Neural cell (in vitro differentiated cells): ENCODE data around the gene INAFM1. TPM values are rescaled to one million over a fixed set of nuclear protein-coding genes. Genes with fewer than 3 reads are reported as not detected.

Source experiments
- H2AFZ ChIP-seq: fragments of 200-600, 300-800 bp; sonication (generic), shearing (Covaris generic); 2 replicates; pipeline ENCODE4 v1.6.0; 2014; ENCODE audit warnings: low read depth, mild to moderate bottlenecking, antibody characterized with exemption, low read length, moderate library complexity
- H3F3A ChIP-seq: fragments of 200-600 bp; shearing (Covaris generic); 2 replicates; pipeline ENCODE4 v1.6.1; 2016; ENCODE audit warnings: mild to moderate bottlenecking, moderate library complexity, mixed read lengths, antibody characterized with exemption, low read length; ENCODE audit not compliant: insufficient read depth, poor library complexity, severe bottlenecking
- H3K27ac ChIP-seq: fragments of 200-600, 300-800 bp; sonication (generic), shearing (Covaris generic); 2 replicates; pipeline ENCODE4 v1.5.1; 2014; ENCODE audit warnings: mild to moderate bottlenecking, low read length, moderate library complexity
- H3K27me3 ChIP-seq: fragments of 300-800, 200-600 bp; sonication (generic), shearing (Covaris generic); 2 replicates; pipeline ENCODE4 v1.6.0; 2014; ENCODE audit warnings: mild to moderate bottlenecking, low read depth, low read length, moderate library complexity; ENCODE audit not compliant: insufficient read depth
- H3K36me3 ChIP-seq: fragments of 300-800, 200-600 bp; sonication (generic), shearing (Covaris generic); 2 replicates; pipeline ENCODE4 v1.5.1; 2014; ENCODE audit warnings: mild to moderate bottlenecking, antibody characterized with exemption, low read length, moderate library complexity; ENCODE audit not compliant: insufficient read depth
- H3K4me2 ChIP-seq: fragments of 300-800, 200-600 bp; sonication (generic), shearing (Covaris generic); 2 replicates; pipeline ENCODE4 v1.6.0; 2014; ENCODE audit warnings: mild to moderate bottlenecking, low read length
- H3K4me3 ChIP-seq: fragments of 300-800, 200-600 bp; sonication (generic), shearing (Covaris generic); 2 replicates; pipeline ENCODE4 v1.5.1; 2014; ENCODE audit warnings: mild to moderate bottlenecking, low read length, moderate library complexity
- H3K79me2 ChIP-seq: fragments of 200-600 bp; shearing (Covaris generic); replicated peaks from 2 replicates; pipeline ENCODE4 v1.6.0; 2014; ENCODE audit warnings: mild to moderate bottlenecking, low read length, moderate library complexity; ENCODE audit not compliant: insufficient read depth
- H3K9ac ChIP-seq: fragments of 300-800, 200-600 bp; sonication (generic), shearing (Covaris generic); 2 replicates; pipeline ENCODE4 v1.6.1; 2016; ENCODE audit warnings: mild to moderate bottlenecking, low read length, mixed read lengths
- H3K9me2 ChIP-seq: fragments of 200-600 bp; shearing (Covaris generic); 2 replicates; pipeline ENCODE4 v1.6.1; 2016; ENCODE audit warnings: mild to moderate bottlenecking, low read length, mixed read lengths; ENCODE audit not compliant: insufficient read depth
- H3K9me3 ChIP-seq: fragments of 200-600, 300-800 bp; sonication (generic), shearing (Covaris generic); 2 replicates; pipeline ENCODE4 v1.6.1; 2016; ENCODE audit warnings: mild to moderate bottlenecking, mixed run types, low read length, moderate library complexity, mixed read lengths
- H4K20me1 ChIP-seq: fragments of 200-600 bp; shearing (Covaris generic); 2 replicates; pipeline ENCODE4 v1.6.1; 2016; ENCODE audit warnings: mild to moderate bottlenecking, mixed run types; ENCODE audit not compliant: insufficient read depth
- CTCF ChIP-seq: fragments of 450-650 bp; IDR thresholded peaks from 2 replicates; pipeline ENCODE4 v1.5.1; 2014; ENCODE audit warnings: antibody characterized with exemption, mild to moderate bottlenecking, moderate library complexity; ENCODE audit not compliant: poor library complexity, severe bottlenecking
- EP300 ChIP-seq: fragments of 450-650 bp; conservative IDR thresholded peaks from 2 replicates; pipeline ENCODE4 v1.6.1; 2014; ENCODE audit warnings: antibody characterized with exemption, mild to moderate bottlenecking, moderate library complexity; ENCODE audit not compliant: poor library complexity, severe bottlenecking
- EZH2 ChIP-seq: fragments of 200-600, 300-800 bp; shearing (Covaris generic), sonication (generic); IDR thresholded peaks from 2 replicates; pipeline ENCODE4 v1.6.1; 2014; ENCODE audit warnings: antibody characterized with exemption, low read length, borderline replicate concordance, mild to moderate bottlenecking; ENCODE audit not compliant: insufficient read depth, poor library complexity, severe bottlenecking
- MXI1 ChIP-seq: fragments of 450-650 bp; conservative IDR thresholded peaks from 2 replicates; pipeline ENCODE4 v1.6.1; 2014; ENCODE audit warnings: antibody characterized with exemption, mild to moderate bottlenecking; ENCODE audit not compliant: poor library complexity, severe bottlenecking
- POLR2AphosphoS5 ChIP-seq: IDR thresholded peaks from 2 replicates; pipeline ENCODE4 v1.6.1; 2012
- RAD21 ChIP-seq: fragments of 450-650 bp; conservative IDR thresholded peaks from 2 replicates; pipeline ENCODE4 v1.6.1; 2014; ENCODE audit warnings: antibody characterized with exemption, mild to moderate bottlenecking, moderate library complexity
- REST ChIP-seq: IDR thresholded peaks from 2 replicates; pipeline ENCODE4 v1.6.1; 2012; ENCODE audit warnings: borderline replicate concordance
- SMC3 ChIP-seq: fragments of 450-650 bp; conservative IDR thresholded peaks from 2 replicates; pipeline ENCODE4 v1.6.1; 2014; ENCODE audit warnings: antibody characterized with exemption, mild to moderate bottlenecking, moderate library complexity; ENCODE audit not compliant: poor library complexity
- TAF1 ChIP-seq: IDR thresholded peaks from 2 replicates; pipeline ENCODE4 v1.6.1; 2012; ENCODE audit warnings: low read depth
- polyA plus RNA-seq: library from polyadenylated mRNA; depleted of rRNA; stranded (reverse); fragments of >200 nt; gene quantifications from 2 replicates; pipeline ENCODE4 v1.2.3, GENCODE V29; 2014

INAFM1 gene
- polyA plus RNA-seq, 1 donor from 2014 or later = 11.5 TPM

GRCh38 chr19:47303966-47304365 is 29.3 kb downstream of the INAFM1 start:
- TF ChIP-seq TAF1 = no peak
- no peak for TF ChIP-seq EP300
- no peak for TF ChIP-seq POLR2AphosphoS5
- TF ChIP-seq REST = no peak
- no peak for TF ChIP-seq EZH2
- TF ChIP-seq RAD21 = no peak
- no peak for TF ChIP-seq CTCF
- TF ChIP-seq MXI1 = no peak
- TF ChIP-seq SMC3 = no peak
- no peaks in the 10 kb centered on the region for H3K9me3 ChIP-seq
- H3K4me2 ChIP-seq = no peak overlapping the region
- H2AFZ ChIP-seq = no peak overlapping the region
- no peaks in the 10 kb centered on the region for H3K36me3 ChIP-seq
- no peaks in the 10 kb centered on the region for H3F3A ChIP-seq
- H3K27me3 ChIP-seq = no peaks in the 10 kb centered on the region
- no peaks in the 10 kb centered on the region for H4K20me1 ChIP-seq
- no peak overlapping the region for H3K27ac ChIP-seq
- H3K9me2 ChIP-seq = no peaks in the 10 kb centered on the region
- no peak overlapping the region for H3K9ac ChIP-seq
- H3K4me3 ChIP-seq = no peak overlapping the region
- no peaks in the 10 kb centered on the region for H3K79me2 ChIP-seq

GRCh38 chr19:47305309-47305751 is 30.6 kb downstream of the INAFM1 start:
- Histone ChIP-seq H3K79me2 (no peaks in the 10 kb centered on the region), H3K4me3 (no peak overlapping the region), H3K9ac (no peak overlapping the region), H3K4me2 (no peak overlapping the region), H3K36me3 (no peaks in the 10 kb centered on the region), H3K9me2 (no peaks in the 10 kb centered on the region), H3F3A (no peaks in the 10 kb centered on the region), H3K27ac (no peak overlapping the region), H3K27me3 (no peaks in the 10 kb centered on the region), H4K20me1 (no peaks in the 10 kb centered on the region), H2AFZ (no peak overlapping the region), H3K9me3 (no peaks in the 10 kb centered on the region)
- TF ChIP-seq CTCF (peak; percentile 61), TAF1 (no peak)
